Stimulated activated memory B cell treated with anti-CD40 and anti-IgM and Interleukin-4, amounts not matched to agents 10 μg/mL and 1 μg/mL and 100 μg/mL, for 72 hours (primary cell): ENCODE results near the gene TMEM50B.
"Not testable (repeated sequence)": the region's sequence is repeated elsewhere in the genome, so short reads cannot be mapped to it uniquely, and the experiment has no call there.

Source experiments
- ATAC-seq: fragments of 150-1000 bp; cut with Tn5 transposase; 2 replicates; pipeline ENCODE4 v1.10.0; 2021
- H3K27ac Mint-ChIP-seq: one replicate; pipeline ENCODE4 v1.8.0; 2022; ENCODE audit warnings: mild to moderate bottlenecking, mixed read lengths
- H3K27me3 Mint-ChIP-seq: one replicate; pipeline ENCODE4 v1.8.0; 2022; ENCODE audit warnings: mixed read lengths
- H3K36me3 Mint-ChIP-seq: one replicate; pipeline ENCODE4 v1.8.0; 2022; ENCODE audit warnings: mixed read lengths
- H3K4me1 Mint-ChIP-seq: one replicate; pipeline ENCODE4 v1.8.0; 2022; ENCODE audit warnings: mixed read lengths
- H3K4me3 Mint-ChIP-seq: one replicate; pipeline ENCODE4 v1.8.0; 2022; ENCODE audit warnings: mild to moderate bottlenecking, moderate library complexity, mixed read lengths
- H3K9me3 Mint-ChIP-seq: one replicate; pipeline ENCODE4 v1.8.0; 2022; ENCODE audit warnings: mixed read lengths

The TMEM50B gene

GRCh38 chr21:33425825-33426224 is 53.9 kb downstream of the TMEM50B start:
- H3K4me3 Mint-ChIP-seq: no peak overlapping the region
- H3K4me1 Mint-ChIP-seq: peaks cover 15% of the 10 kb centered on the region
- peak overlapping the region; percentile 46 for H3K27ac Mint-ChIP-seq
- peaks cover 48% of the 10 kb centered on the region for H3K36me3 Mint-ChIP-seq
- no peaks in the 10 kb centered on the region for H3K9me3 Mint-ChIP-seq
- H3K27me3 Mint-ChIP-seq: no peaks in the 10 kb centered on the region
- ATAC-seq: no peak

- Mint-ChIP-seq H3K4me1 (peaks cover 25% of the 10 kb centered on the region), H3K27ac (peak overlapping the region; percentile 32), H3K27me3 (no peaks in the 10 kb centered on the region), H3K36me3 (peaks cover 61% of the 10 kb centered on the region), H3K9me3 (no peaks in the 10 kb centered on the region), H3K4me3 (no peak overlapping the region)
- ATAC-seq: no peak
These were observed 55.6 kb downstream of the TMEM50B start for GRCh38 chr21:33424214-33424613.

- Mint-ChIP-seq H3K27ac (peak overlapping the region; percentile 54), H3K36me3 (peaks cover 47% of the 10 kb centered on the region), H3K27me3 (no peaks in the 10 kb centered on the region), H3K4me3 (no peak overlapping the region), H3K4me1 (peaks cover 17% of the 10 kb centered on the region), H3K9me3 (no peaks in the 10 kb centered on the region)
- no peak for ATAC-seq
These were observed 57.9 kb downstream of the TMEM50B start for GRCh38 chr21:33421713-33422393.

- Mint-ChIP-seq H3K27me3 (no peaks in the 10 kb centered on the region), H3K9me3 (no peaks in the 10 kb centered on the region), H3K4me1 (peaks cover 33% of the 10 kb centered on the region), H3K36me3 (peaks cover 57% of the 10 kb centered on the region), H3K4me3 (no peak overlapping the region), H3K27ac (peak overlapping the region; percentile 55)
- ATAC-seq: no peak
These were observed 60.1 kb downstream of the TMEM50B start for GRCh38 chr21:33419538-33420123.

- peaks cover 49% of the 10 kb centered on the region for H3K36me3 Mint-ChIP-seq
- no peak for ATAC-seq
- no peaks in the 10 kb centered on the region for H3K9me3 Mint-ChIP-seq
- no peak overlapping the region for H3K4me3 Mint-ChIP-seq
- peaks cover 33% of the 10 kb centered on the region for H3K4me1 Mint-ChIP-seq
- H3K27me3 Mint-ChIP-seq: no peaks in the 10 kb centered on the region
- no peak overlapping the region for H3K27ac Mint-ChIP-seq
These were observed 61.1 kb downstream of the TMEM50B start for GRCh38 chr21:33418691-33419090.

- H3K27me3 Mint-ChIP-seq: no peaks in the 10 kb centered on the region
- H3K4me1 Mint-ChIP-seq: peaks cover 60% of the 10 kb centered on the region
- H3K9me3 Mint-ChIP-seq: no peaks in the 10 kb centered on the region
- H3K4me3 Mint-ChIP-seq: no peak overlapping the region
- peaks cover 54% of the 10 kb centered on the region for H3K36me3 Mint-ChIP-seq
- H3K27ac Mint-ChIP-seq: peak overlapping the region; percentile 92
- ATAC-seq: no peak
These were observed 64.8 kb downstream of the TMEM50B start for GRCh38 chr21:33414926-33415325.

GRCh38 chr21:33414068-33414467 is 65.7 kb downstream of the TMEM50B start:
- Mint-ChIP-seq H3K4me1 (peaks cover 63% of the 10 kb centered on the region), H3K27me3 (no peaks in the 10 kb centered on the region), H3K9me3 (no peaks in the 10 kb centered on the region), H3K4me3 (no peak overlapping the region), H3K36me3 (peaks cover 56% of the 10 kb centered on the region), H3K27ac (peak overlapping the region; percentile 92)
- ATAC-seq: no peak

GRCh38 chr21:33412832-33413519 is 66.8 kb downstream of the TMEM50B start:
- Mint-ChIP-seq H3K36me3 (peaks cover 63% of the 10 kb centered on the region), H3K27me3 (no peaks in the 10 kb centered on the region), H3K4me3 (peak overlapping the region; percentile 75), H3K9me3 (no peaks in the 10 kb centered on the region), H3K27ac (peak overlapping the region; percentile 92), H3K4me1 (peaks cover 73% of the 10 kb centered on the region)
- peak; percentile 93 for ATAC-seq

GRCh38 chr21:33412439-33412831 is 67.3 kb downstream of the TMEM50B start:
- not testable (repeated sequence) for ATAC-seq, H3K9me3 Mint-ChIP-seq, H3K27me3 Mint-ChIP-seq
- Mint-ChIP-seq H3K27ac (peak overlapping the region; percentile 92), H3K36me3 (peaks cover 64% of the 10 kb centered on the region), H3K4me3 (peak overlapping the region; percentile 75), H3K4me1 (peaks cover 75% of the 10 kb centered on the region)

- Mint-ChIP-seq H3K27me3 (no peaks in the 10 kb centered on the region), H3K4me1 (peaks cover 80% of the 10 kb centered on the region), H3K4me3 (no peak overlapping the region), H3K9me3 (no peaks in the 10 kb centered on the region), H3K36me3 (peaks cover 69% of the 10 kb centered on the region), H3K27ac (peak overlapping the region; percentile 92)
- no peak for ATAC-seq
These were observed 67.8 kb downstream of the TMEM50B start for GRCh38 chr21:33411949-33412430.

GRCh38 chr21:33406493-33406892 is 73.3 kb downstream of the TMEM50B start:
- Mint-ChIP-seq H3K9me3 (no peaks in the 10 kb centered on the region), H3K36me3 (peaks cover 54% of the 10 kb centered on the region), H3K4me3 (peak overlapping the region; percentile 48), H3K27ac (peak overlapping the region; percentile 93), H3K27me3 (no peaks in the 10 kb centered on the region), H3K4me1 (peaks cover 72% of the 10 kb centered on the region)
- ATAC-seq: no peak

- Mint-ChIP-seq H3K9me3 (no peaks in the 10 kb centered on the region), H3K27ac (peak overlapping the region; percentile 93), H3K36me3 (peaks cover 33% of the 10 kb centered on the region), H3K4me3 (peak overlapping the region; percentile 96), H3K27me3 (no peaks in the 10 kb centered on the region), H3K4me1 (peaks cover 70% of the 10 kb centered on the region)
- ATAC-seq: peak; percentile 75
These were observed 75.8 kb downstream of the TMEM50B start for GRCh38 chr21:33403786-33404585.

- H3K27me3 Mint-ChIP-seq: no peaks in the 10 kb centered on the region
- peak; percentile 77 for ATAC-seq
- H3K4me1 Mint-ChIP-seq: peaks cover 66% of the 10 kb centered on the region
- H3K9me3 Mint-ChIP-seq: no peaks in the 10 kb centered on the region
- H3K4me3 Mint-ChIP-seq: peak within 1 kb of the TSS; percentile 96
- peaks cover 26% of the 10 kb centered on the region for H3K36me3 Mint-ChIP-seq
- H3K27ac Mint-ChIP-seq: peak within 1 kb of the TSS; percentile 93
These were observed 76.5 kb downstream of the TMEM50B start, which contains the start of gene IFNGR2 for GRCh38 chr21:33403128-33403785. TSS of gene IFNGR2 (plus strand) at chr21:33403413. CDS start at chr21:33403544, 131 bp downstream.
